Neuronal stem cell (in vitro differentiated cells): ENCODE data around the gene LDHB.

Experiments used
- DNase-seq: peaks from one replicate; pipeline ENCODE4 v3.0.0-alpha.2; 2013; ENCODE audit warnings: low spot score
- H2AFZ ChIP-seq: one replicate; pipeline ENCODE4 v1.6.1; 2013; ENCODE audit warnings: mild to moderate bottlenecking, low read length, inconsistent platforms
- H2AK5ac ChIP-seq: 2 replicates; pipeline ENCODE4 v1.6.1; 2013; ENCODE audit warnings: low read depth, mild to moderate bottlenecking, inconsistent platforms, low read length, moderate library complexity, mixed read lengths
- H2BK120ac ChIP-seq: 2 replicates; pipeline ENCODE4 v1.6.1; 2013; ENCODE audit warnings: low read depth, mild to moderate bottlenecking, inconsistent platforms, low read length, moderate library complexity, mixed read lengths
- H2BK12ac ChIP-seq: one replicate; pipeline ENCODE4 v1.6.1; 2013; ENCODE audit warnings: low read length, inconsistent platforms
- H2BK15ac ChIP-seq: 2 replicates; pipeline ENCODE4 v1.6.1; 2013; ENCODE audit warnings: mild to moderate bottlenecking, low read length, inconsistent platforms, mixed read lengths
- H2BK5ac ChIP-seq: one replicate; pipeline ENCODE4 v1.6.1; 2013; ENCODE audit warnings: inconsistent platforms, mild to moderate bottlenecking, low read length, moderate library complexity
- H3K14ac ChIP-seq: one replicate; pipeline ENCODE4 v1.6.1; 2013; ENCODE audit warnings: low read length, inconsistent platforms
- H3K18ac ChIP-seq: 2 replicates; pipeline ENCODE4 v1.6.1; 2013; ENCODE audit warnings: low read length, inconsistent platforms
- H3K23ac ChIP-seq: 2 replicates; pipeline ENCODE4 v1.6.1; 2013; ENCODE audit warnings: low read depth, mild to moderate bottlenecking, mixed read lengths, low read length, inconsistent platforms; ENCODE audit not compliant: poor library complexity
- H3K27ac ChIP-seq: replicated peaks from 3 replicates; pipeline ENCODE4 v1.5.1; 2013; ENCODE audit warnings: low read length, inconsistent platforms
- H3K27me3 ChIP-seq, 3 experiments: 2 replicates each; pipeline ENCODE4 v1.6.1; 2013; ENCODE audit warnings: low read length in 3 of 3, mild to moderate bottlenecking in 2 of 3, inconsistent platforms in 1 of 3, low read depth in 1 of 3, mixed read lengths in 1 of 3, moderate library complexity in 1 of 3; ENCODE audit not compliant: control insufficient read depth in 3 of 3, insufficient read depth in 3 of 3
- H3K36me3 ChIP-seq, 2 donors: replicated peaks in 1 of 2; 2 replicates each; pipeline ENCODE4 v1.6.1; 2013; ENCODE audit warnings: low read length in 2 of 2; ENCODE audit not compliant: control insufficient read depth in 2 of 2, insufficient read depth in 2 of 2
- H3K4ac ChIP-seq: 2 replicates; pipeline ENCODE4 v1.6.1; 2013; ENCODE audit warnings: inconsistent platforms, mild to moderate bottlenecking, low read length, moderate library complexity
- H3K4me1 ChIP-seq, 2 donors: 1 replicate in 1 of 2; 2 replicates in 1 of 2; pipeline ENCODE4 v1.6.1; 2013; ENCODE audit warnings: low read length in 2 of 2, low read depth in 1 of 2; ENCODE audit not compliant: control insufficient read depth in 2 of 2, insufficient read depth in 1 of 2
- H3K4me2 ChIP-seq: one replicate; pipeline ENCODE4 v1.6.1; 2013; ENCODE audit warnings: mild to moderate bottlenecking, low read length, inconsistent platforms; ENCODE audit not compliant: insufficient read depth, poor library complexity, severe bottlenecking
- H3K4me3 ChIP-seq, 2 donors: 2 replicates each; pipeline ENCODE4 v1.5.1; 2013; ENCODE audit warnings: low read length in 2 of 2, mild to moderate bottlenecking in 2 of 2, inconsistent platforms in 1 of 2, moderate library complexity in 1 of 2
- H3K79me1 ChIP-seq: one replicate; pipeline ENCODE4 v1.6.1; 2013; ENCODE audit warnings: low read depth, mild to moderate bottlenecking, inconsistent platforms, low read length, moderate library complexity
- H3K9ac ChIP-seq: one replicate; pipeline ENCODE4 v1.6.1; 2013; ENCODE audit warnings: mild to moderate bottlenecking, low read depth, low read length, inconsistent platforms; ENCODE audit not compliant: poor library complexity
- H3K9me3 ChIP-seq, 2 donors: replicated peaks in 1 of 2; 2 replicates each; pipeline versions ENCODE3 to v1.6.1; 2013; ENCODE audit warnings: low read length in 2 of 2, mild to moderate bottlenecking in 2 of 2, inconsistent platforms in 1 of 2, low read depth in 1 of 2, mixed read lengths in 1 of 2, moderate library complexity in 1 of 2; ENCODE audit not compliant: control insufficient read depth in 2 of 2, insufficient read depth in 1 of 2
- H4K8ac ChIP-seq: one replicate; pipeline ENCODE4 v1.6.1; 2013; ENCODE audit warnings: low read depth, mild to moderate bottlenecking, inconsistent platforms, low read length, moderate library complexity
- H4K91ac ChIP-seq: one replicate; pipeline ENCODE4 v1.6.1; 2013; ENCODE audit warnings: low read length, low read depth, mild to moderate bottlenecking, inconsistent platforms; ENCODE audit not compliant: poor library complexity
- WGBS, 2 donors: extraction: QIAGEN DNeasy Blood & Tissue Kit; methylation state at CpG; one replicate each; pipeline ENCODE4 v1.1.7; 2013; ENCODE audit warnings: missing lambda C conversion rate in 2 of 2, mixed read lengths in 1 of 2; ENCODE audit not compliant: insufficient read length in 2 of 2, insufficient replicate concordance in 1 of 2; ENCODE audit errors: extremely low coverage in 2 of 2; 5-methylcytosine and 5-hydroxymethylcytosine counted together

Gene LDHB

DNA sequence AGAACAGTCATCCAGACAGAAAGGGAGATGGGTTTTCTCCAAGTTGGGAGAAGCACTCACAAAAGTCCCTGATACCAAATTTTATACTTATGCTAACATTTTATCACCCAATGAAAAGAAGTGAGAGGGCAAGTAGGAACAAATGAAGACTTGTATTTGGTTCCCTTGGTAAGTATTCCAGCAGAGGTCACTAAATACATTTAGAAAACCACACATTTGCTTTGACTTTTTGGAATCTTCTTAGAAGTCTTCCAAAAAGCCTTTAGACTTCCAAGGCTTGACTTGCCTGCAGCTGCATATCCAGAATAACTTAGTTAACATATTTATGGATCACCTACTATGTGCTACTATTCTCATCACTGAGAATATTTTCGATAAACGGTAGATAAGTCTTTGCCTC, 49.9 kb downstream of the LDHB start:
- Histone ChIP-seq H2BK12ac (no peak overlapping the region), H2BK120ac (no peak overlapping the region), H3K79me1 (no peaks in the 10 kb centered on the region), H3K27me3 (no peaks in the 10 kb centered on the region), H3K9ac (no peak overlapping the region), H2AFZ (no peak overlapping the region), H3K9me3 (no peaks in the 10 kb centered on the region), H3K14ac (no peak overlapping the region), H3K23ac (no peak overlapping the region), H3K18ac (no peak overlapping the region), H2BK15ac (no peak overlapping the region), H3K4me1 (peaks cover 2 to 6% of the 10 kb centered on the region in 2 donors), H3K4me2 (no peak overlapping the region), H3K4ac (no peak overlapping the region), H4K8ac (no peak overlapping the region), H3K36me3 (no peaks in the 10 kb centered on the region), H2AK5ac (no peak overlapping the region), H4K91ac (no peak overlapping the region), H3K27ac (no peak overlapping the region), H2BK5ac (no peak overlapping the region), H3K4me3 (no peak overlapping the region)
- no CpG with 5 or more reads among the region's 2 CpGs for WGBS, 2 donors
- no peak for DNase-seq

DNA sequence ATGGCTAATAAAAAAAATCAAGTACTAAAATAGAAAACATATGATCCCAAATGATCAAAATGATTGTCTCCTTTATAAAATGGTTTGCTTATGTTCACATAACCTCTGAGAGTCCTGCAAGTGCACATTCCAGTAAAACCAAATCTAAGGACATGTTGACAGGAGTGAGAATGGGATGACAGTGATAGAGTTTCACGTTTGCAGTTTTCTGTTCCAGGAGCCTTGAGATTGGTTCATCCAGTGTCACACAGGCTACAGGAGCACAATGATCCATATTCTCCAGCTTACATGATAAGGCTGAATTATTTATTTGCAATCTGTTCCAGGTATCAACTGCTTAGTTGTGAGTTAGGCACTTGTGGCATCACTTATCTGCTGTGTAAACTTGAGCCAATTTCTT, 51.5 kb downstream of the LDHB start:
- no peak overlapping the region for H3K18ac ChIP-seq
- no peaks in the 10 kb centered on the region for H3K36me3 ChIP-seq
- no peak overlapping the region for H3K27ac ChIP-seq
- DNase-seq, result no peak
- H3K14ac ChIP-seq, result no peak overlapping the region
- H4K8ac ChIP-seq, result no peak overlapping the region
- no peak overlapping the region for H4K91ac ChIP-seq
- H2AFZ ChIP-seq, result no peak overlapping the region
- H3K27me3 ChIP-seq, result no peaks in the 10 kb centered on the region
- H3K79me1 ChIP-seq, result no peaks in the 10 kb centered on the region
- H2AK5ac ChIP-seq, result no peak overlapping the region
- no peak overlapping the region for H3K9ac ChIP-seq
- H2BK120ac ChIP-seq, result no peak overlapping the region
- peaks cover 2 to 6% of the 10 kb centered on the region in 2 donors for H3K4me1 ChIP-seq
- no peak overlapping the region for H3K4me3 ChIP-seq
- no peak overlapping the region for H2BK5ac ChIP-seq
- no peak overlapping the region for H3K4ac ChIP-seq
- WGBS, 2 donors, result no CpG with 5 or more reads among the region's 1 CpG
- no peak overlapping the region for H2BK15ac ChIP-seq
- H3K9me3 ChIP-seq, result no peaks in the 10 kb centered on the region
- H3K4me2 ChIP-seq, result no peak overlapping the region
- H3K23ac ChIP-seq, result no peak overlapping the region
- H2BK12ac ChIP-seq, result no peak overlapping the region

- no peak within 1 kb of the TSS for H2AK5ac ChIP-seq
- no peak within 1 kb of the TSS for H4K8ac ChIP-seq
- H3K18ac ChIP-seq, result no peak within 1 kb of the TSS
- no peaks in the 10 kb centered on the region for H3K36me3 ChIP-seq
- no peak within 1 kb of the TSS for H3K23ac ChIP-seq
- H3K9ac ChIP-seq, result no peak within 1 kb of the TSS
- no peak within 1 kb of the TSS for H3K4me3 ChIP-seq
- peaks cover 4 to 6% of the 10 kb centered on the region in 2 donors for H3K4me1 ChIP-seq
- no peak within 1 kb of the TSS for H2BK120ac ChIP-seq
- no peak within 1 kb of the TSS for H3K27ac ChIP-seq
- H2BK5ac ChIP-seq, result no peak within 1 kb of the TSS
- WGBS, 2 donors, result no CpG with 5 or more reads among the region's 7 CpGs
- no peak within 1 kb of the TSS for H3K4me2 ChIP-seq
- H3K79me1 ChIP-seq, result no peaks in the 10 kb centered on the region
- no peaks in the 10 kb centered on the region for H3K27me3 ChIP-seq
- no peak within 1 kb of the TSS for H4K91ac ChIP-seq
- H3K14ac ChIP-seq, result no peak within 1 kb of the TSS
- H3K4ac ChIP-seq, result no peak within 1 kb of the TSS
- no peak within 1 kb of the TSS for H2BK15ac ChIP-seq
- DNase-seq, result no peak
- no peak within 1 kb of the TSS for H2BK12ac ChIP-seq
- H3K9me3 ChIP-seq, result no peaks in the 10 kb centered on the region
- H2AFZ ChIP-seq, result peak within 1 kb of the TSS; percentile 73
These were observed 53.2 kb downstream of the LDHB start, which contains the start of gene GYS2 for GRCh38 chr12:21604245-21605101. Gene GYS2, minus strand, starts transcription at chr12:21604847. Its CDS starts 255 bp downstream, at chr12:21604592.

DNA sequence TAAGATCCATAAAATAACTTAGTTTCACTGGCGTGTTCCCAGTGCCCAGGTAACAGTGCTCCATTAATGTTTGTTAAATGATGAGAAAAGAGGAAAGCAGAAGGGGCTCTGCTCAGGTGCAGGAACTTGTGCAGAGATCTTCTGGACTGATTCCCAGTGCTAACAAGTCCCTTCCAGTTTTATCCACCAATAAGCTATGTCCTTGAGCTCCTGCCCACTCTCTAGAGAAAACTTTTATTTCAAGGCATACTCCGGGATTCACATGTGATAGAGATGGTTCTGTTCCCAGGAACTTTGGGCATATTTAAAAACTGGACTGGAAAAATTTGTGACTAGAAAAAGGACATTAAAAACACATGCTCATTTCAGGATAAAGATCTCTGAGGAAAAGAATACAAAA, 54.9 kb downstream of the LDHB start:
- no peaks in the 10 kb centered on the region for H3K9me3 ChIP-seq
- no peak overlapping the region for H2BK12ac ChIP-seq
- H2BK15ac ChIP-seq, result no peak overlapping the region
- no peak overlapping the region for H3K14ac ChIP-seq
- H3K9ac ChIP-seq, result no peak overlapping the region
- H2BK120ac ChIP-seq, result no peak overlapping the region
- H3K18ac ChIP-seq, result no peak overlapping the region
- H2AK5ac ChIP-seq, result no peak overlapping the region
- H4K8ac ChIP-seq, result no peak overlapping the region
- H3K27ac ChIP-seq, result no peak overlapping the region
- H3K4me1 ChIP-seq, result peaks cover 4 to 6% of the 10 kb centered on the region in 2 donors
- no peak overlapping the region for H3K23ac ChIP-seq
- no peaks in the 10 kb centered on the region for H3K79me1 ChIP-seq
- no peak overlapping the region for H2AFZ ChIP-seq
- WGBS, 2 donors, result no CpG with 5 or more reads among the region's 2 CpGs
- DNase-seq, result no peak
- no peak overlapping the region for H2BK5ac ChIP-seq
- H3K4ac ChIP-seq, result no peak overlapping the region
- no peaks in the 10 kb centered on the region for H3K36me3 ChIP-seq
- no peak overlapping the region for H3K4me3 ChIP-seq
- H3K4me2 ChIP-seq, result no peak overlapping the region
- no peak overlapping the region for H4K91ac ChIP-seq
- no peaks in the 10 kb centered on the region for H3K27me3 ChIP-seq
